H1 (cell line): Measurements from ENCODE around the gene CTSG. TPM values are rescaled to one million over a fixed set of nuclear protein-coding genes. Genes with fewer than 3 reads are reported as not detected.

ENCODE experiments used
- BRCA1 ChIP-seq: IDR thresholded peaks from 2 replicates; pipeline ENCODE4 v1.6.1; 2012; ENCODE audit warnings: low read depth, low read length, improper control_type of control experiment
- CHD1 ChIP-seq: IDR thresholded peaks from 2 replicates; pipeline ENCODE4 v1.6.1; 2012; ENCODE audit warnings: low read depth, low read length, improper control_type of control experiment
- CREB1 ChIP-seq: IDR thresholded peaks from 2 replicates; pipeline ENCODE4 v1.6.1; 2012; ENCODE audit warnings: inconsistent platforms
- EP300 ChIP-seq, 2 experiments: IDR thresholded peaks; 1 replicate in 1 of 2; 2 replicates in 1 of 2; pipeline ENCODE4 v1.6.1; 2011 to 2012; ENCODE audit warnings: low read depth in 2 of 2, low read length in 2 of 2, mild to moderate bottlenecking in 2 of 2, borderline replicate concordance in 1 of 2, inconsistent platforms in 1 of 2, moderate library complexity in 1 of 2
- EZH2 ChIP-seq: fragments of 200-600 bp; sonication (generic); IDR thresholded peaks from 2 replicates; pipeline ENCODE4 v1.7.1; 2012; ENCODE audit warnings: low read depth, mild to moderate bottlenecking, moderate library complexity, low read length, inconsistent platforms; ENCODE audit not compliant: severe bottlenecking
- FOSL1 ChIP-seq: IDR thresholded peaks from 2 replicates; pipeline ENCODE4 v1.6.1; 2011; ENCODE audit warnings: mild to moderate bottlenecking, low read depth, low read length, moderate library complexity; ENCODE audit not compliant: insufficient read depth
- KDM5A ChIP-seq: fragments of 200-600 bp; IDR thresholded peaks from 2 replicates; pipeline ENCODE4 v1.7.1; 2012; ENCODE audit warnings: mild to moderate bottlenecking, low read length, inconsistent platforms, mixed read lengths
- MAX ChIP-seq: IDR thresholded peaks from 2 replicates; pipeline ENCODE4 v1.6.1; 2012; ENCODE audit warnings: inconsistent platforms
- RBBP5 ChIP-seq: IDR thresholded peaks from 2 replicates; pipeline ENCODE4 v1.7.1; 2012; ENCODE audit warnings: low read depth, mild to moderate bottlenecking, inconsistent platforms, low read length, moderate library complexity, borderline replicate concordance
- RNF2 ChIP-seq: fragments of 200-900, 300-1000 bp; sonication (generic); IDR thresholded peaks from 2 replicates; pipeline ENCODE4 v1.7.1; 2016; ENCODE audit warnings: borderline replicate concordance, low read depth, mild to moderate bottlenecking, antibody characterized with exemption, low read length; ENCODE audit not compliant: poor library complexity, severe bottlenecking; ENCODE audit errors: missing control alignments
- SRF ChIP-seq: IDR thresholded peaks from 2 replicates; pipeline ENCODE4 v1.6.1; 2011; ENCODE audit warnings: mild to moderate bottlenecking, low read depth, low read length, moderate library complexity
- polyA plus RNA-seq, 7 experiments: library from polyadenylated mRNA; depleted of rRNA in 3 of 7; stranded (reverse) in 5 of 7; unstranded in 2 of 7; fragments of >200 nt in 5 of 7; fragments of 200-250 nt in 2 of 7; gene quantifications; 1 replicate in 5 of 7; 2 replicates in 1 of 7; 4 replicates in 1 of 7; pipeline versions ENCODE4 v1.2.1 to v1.2.3, GENCODE V29; 2011 to 2013; ENCODE audit warnings: missing spikeins in 2 of 7, mixed read lengths in 2 of 7
- total RNA-seq: library from RNA; stranded (reverse); fragmentation: NEBNext Ultra II Directional; extraction: Animal tissue kit (Norgen Biotek cat#: 25700); gene quantifications from 2 replicates; pipeline ENCODE4 v1.2.1, GENCODE V29; 2021

The CTSG gene
- total and polyA plus RNA-seq, 2 of the 8 experiments (the other 6 are each of a cell fraction or from before 2014, with no cell fraction given), result not detected

DNA sequence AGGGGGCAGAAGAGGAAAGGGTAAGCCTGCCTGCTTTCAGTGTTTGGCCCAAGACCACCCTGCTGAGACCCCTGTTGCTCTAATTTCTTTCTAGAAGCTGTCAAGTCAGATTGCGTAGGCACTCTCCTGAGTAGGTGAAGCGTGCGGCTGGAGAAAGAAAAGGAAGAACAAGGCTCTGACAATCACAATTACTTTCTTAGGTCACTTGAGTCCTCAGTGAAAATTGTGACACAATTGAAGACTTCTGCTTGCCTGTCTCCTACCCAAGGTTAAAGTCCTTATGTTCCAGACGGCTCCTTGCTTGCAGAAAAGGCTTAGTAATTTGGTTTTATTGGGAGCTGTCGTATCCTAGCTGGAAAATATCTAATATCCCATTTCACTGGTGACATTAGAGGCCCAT is 721 bp upstream of the CTSG start (continued):
- TF ChIP-seq EZH2 (no peak), CHD1 (no peak), KDM5A (no peak), BRCA1 (no peak), RBBP5 (no peak), SRF (no peak), MAX (no peak), RNF2 (no peak), FOSL1 (no peak), CREB1 (no peak), EP300 (IDR thresholded peaks at IDR 0.05; ENCODE audit: borderline replicate concordance in 1 of 2, low read depth in 2 of 2, low read length in 2 of 2) (no peak)
